Stomach (tissue), 4 donors: ENCODE measurements around the gene PAK6.

Experiments used
- EP300 ChIP-seq: sonication (generic); formaldehyde crosslinking; IDR thresholded peaks from one replicate; pipeline ENCODE4 v1.6.1; 2017; ENCODE audit warnings: antibody characterized with exemption
- POLR2A ChIP-seq, 4 donors: fragments of 450-650 bp; IDR thresholded peaks; one replicate each; pipeline ENCODE4 v1.6.1; 2016; ENCODE audit warnings: antibody characterized with exemption in 4 of 4, control low read depth in 2 of 4, mild to moderate bottlenecking in 1 of 4, moderate library complexity in 1 of 4
- TF ChIP-seq, protein P1 (sequence below), 7 experiments: fragments of 450-650 bp in 4 of 7; fragments of 200-600 bp in 3 of 7; sonication (generic) in 3 of 7; IDR thresholded peaks; one replicate each; pipeline ENCODE4 v1.5.1; 2016 to 2019; ENCODE audit warnings: antibody characterized with exemption in 7 of 7, control low read depth in 2 of 7, mild to moderate bottlenecking in 1 of 7

DNA sequence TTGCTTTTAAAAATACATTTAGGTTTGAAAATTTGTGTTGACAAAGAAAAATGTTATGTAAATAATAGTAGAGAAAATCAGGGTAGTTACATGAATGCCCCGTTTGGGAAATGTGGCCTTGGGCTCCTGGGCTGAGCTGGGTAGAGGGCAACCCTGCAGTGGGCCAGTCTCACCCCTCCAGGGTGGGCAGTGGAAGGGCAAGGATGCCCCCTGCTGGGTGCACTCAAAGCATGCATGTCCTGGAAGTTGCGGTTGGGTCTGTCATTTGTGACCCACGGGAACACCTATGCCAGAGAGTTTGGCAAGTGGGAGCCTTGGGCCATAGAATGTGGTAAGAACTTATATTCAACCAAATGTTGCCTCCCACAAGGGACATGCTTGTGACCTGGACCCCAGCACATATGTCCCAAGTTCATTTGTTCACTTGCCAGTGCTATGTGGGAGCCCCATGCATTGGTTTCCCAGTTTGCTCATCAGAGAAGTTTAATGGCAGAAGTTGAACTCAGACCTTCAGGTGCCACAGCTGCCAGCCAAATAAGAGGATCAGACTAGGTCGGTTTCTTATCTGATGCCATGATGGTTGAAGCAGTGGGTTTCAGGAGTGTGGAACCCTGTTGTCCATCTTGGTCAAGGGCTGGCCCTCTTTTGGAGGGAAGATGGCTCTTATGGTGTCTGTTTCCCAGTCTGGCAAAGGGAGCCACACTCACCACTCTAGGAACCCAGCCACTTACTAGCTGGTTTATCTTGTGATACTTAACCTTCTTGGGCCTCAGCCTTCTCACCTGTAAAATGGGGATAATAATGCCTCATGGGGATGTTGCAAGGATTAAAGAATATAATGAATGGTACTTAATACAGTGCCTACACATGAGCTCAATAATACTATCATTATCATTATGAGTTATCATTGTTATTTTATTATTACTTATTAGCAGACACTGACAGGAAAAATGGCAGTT is 71.4 kb downstream of the PAK6 start:
- TF ChIP-seq, protein P1, sequence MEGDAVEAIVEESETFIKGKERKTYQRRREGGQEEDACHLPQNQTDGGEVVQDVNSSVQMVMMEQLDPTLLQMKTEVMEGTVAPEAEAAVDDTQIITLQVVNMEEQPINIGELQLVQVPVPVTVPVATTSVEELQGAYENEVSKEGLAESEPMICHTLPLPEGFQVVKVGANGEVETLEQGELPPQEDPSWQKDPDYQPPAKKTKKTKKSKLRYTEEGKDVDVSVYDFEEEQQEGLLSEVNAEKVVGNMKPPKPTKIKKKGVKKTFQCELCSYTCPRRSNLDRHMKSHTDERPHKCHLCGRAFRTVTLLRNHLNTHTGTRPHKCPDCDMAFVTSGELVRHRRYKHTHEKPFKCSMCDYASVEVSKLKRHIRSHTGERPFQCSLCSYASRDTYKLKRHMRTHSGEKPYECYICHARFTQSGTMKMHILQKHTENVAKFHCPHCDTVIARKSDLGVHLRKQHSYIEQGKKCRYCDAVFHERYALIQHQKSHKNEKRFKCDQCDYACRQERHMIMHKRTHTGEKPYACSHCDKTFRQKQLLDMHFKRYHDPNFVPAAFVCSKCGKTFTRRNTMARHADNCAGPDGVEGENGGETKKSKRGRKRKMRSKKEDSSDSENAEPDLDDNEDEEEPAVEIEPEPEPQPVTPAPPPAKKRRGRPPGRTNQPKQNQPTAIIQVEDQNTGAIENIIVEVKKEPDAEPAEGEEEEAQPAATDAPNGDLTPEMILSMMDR (IDR thresholded peaks at IDR 0.05), result peak in 5 of 7 experiments; percentile 51 to 69 (median 56)
- TF ChIP-seq POLR2A (IDR thresholded peaks at IDR 0.05) (no peak), EP300 (no peak)
